Left cardiac atrium (tissue), 4 donors: ENCODE measurements around the gene TBX10. TPM values are rescaled to one million over a fixed set of nuclear protein-coding genes. Genes with fewer than 3 reads are reported as not detected.
"Not testable (repeated sequence)": the region's sequence is repeated elsewhere in the genome, so short reads cannot be mapped to it uniquely, and the experiment has no call there.

Experiments
- ATAC-seq, 2 donors: fragments of 200-7000 bp; cut with Tn5 transposase; one replicate each; pipeline ENCODE4 v1.9.1; 2020; ENCODE audit warnings: mild to moderate bottlenecking in 2 of 2, moderate library complexity in 2 of 2
- DNase-seq: peaks from one replicate; pipeline ENCODE4 v3.0.0-alpha.2; 2020
- intact Hi-C, 2 donors: fragments of 100-400 bp; cut with DNase I; formaldehyde crosslinking; loops; one replicate each; pipeline versions ENCODE4 v1.14.1 to v1.15.1; 2022 to 2023
- total RNA-seq, 2 donors: library from RNA; stranded (reverse); fragmentation: NEBNext Ultra II Directional; extraction: Animal tissue kit (Norgen Biotek cat#: 25700); gene quantifications; one replicate each; pipeline ENCODE4 v1.2.1, GENCODE V29; 2021
- donor health status: DM: no; HTN: yes; CAD: no.
- donor health status: DM: no; HTN: yes; CAD: no; lungs with severe emphysema.
- donor health status: DM: yes; HTN: yes; CAD: no.
- donor health status: Dilated cardiomyopathy.

The TBX10 gene
- total RNA-seq, 2 donors from 2014 or later = not detected

DNA sequence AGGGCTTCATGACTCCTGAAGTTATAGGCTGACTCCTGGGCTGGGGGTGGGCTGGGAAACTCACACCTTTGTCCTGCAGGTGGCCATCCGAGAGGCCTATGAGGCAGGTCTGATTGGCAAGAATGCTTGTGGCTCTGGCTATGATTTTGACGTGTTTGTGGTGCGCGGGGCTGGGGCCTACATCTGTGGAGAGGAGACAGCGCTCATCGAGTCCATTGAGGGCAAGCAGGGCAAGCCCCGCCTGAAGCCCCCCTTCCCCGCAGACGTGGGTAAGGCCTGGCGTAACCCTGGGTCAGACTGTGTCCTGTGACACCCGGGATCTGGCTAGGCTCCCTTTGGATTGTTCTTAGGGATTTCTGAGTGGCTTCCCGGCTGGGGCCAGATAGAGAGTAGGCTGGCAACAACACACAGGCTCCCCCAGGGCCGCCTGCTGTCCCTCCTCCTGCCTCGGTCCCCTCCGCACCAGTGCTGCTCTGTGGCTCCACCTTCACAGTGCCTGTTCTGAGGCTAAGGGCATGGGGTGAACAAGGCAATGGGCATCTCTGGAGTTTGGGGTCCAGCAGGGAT, 29.2 kb downstream of the TBX10 start:
- intact Hi-C loops = no loop called here

DNA sequence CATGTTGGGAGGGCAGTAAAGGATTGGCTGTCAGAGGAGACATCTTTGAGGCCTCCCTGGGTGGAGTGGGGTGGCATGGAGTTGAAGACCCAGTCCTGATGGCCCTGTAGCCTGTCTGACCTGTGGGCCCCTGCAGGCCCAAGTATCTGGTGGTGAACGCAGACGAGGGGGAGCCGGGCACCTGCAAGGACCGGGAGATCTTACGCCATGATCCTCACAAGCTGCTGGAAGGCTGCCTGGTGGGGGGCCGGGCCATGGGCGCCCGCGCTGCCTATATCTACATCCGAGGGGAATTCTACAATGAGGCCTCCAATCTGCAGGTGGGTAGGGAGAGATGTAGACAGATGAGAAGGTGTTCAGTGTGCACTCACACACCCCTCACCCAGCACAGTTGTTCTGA, 30.2 kb downstream of the TBX10 start:
- ATAC-seq (no peak), DNase-seq (no peak)
- intact Hi-C loops = no loop called here

More for the DNA sequence above, 29.2 kb downstream of the TBX10 start:
- ATAC-seq (no peak), DNase-seq (no peak)

DNA sequence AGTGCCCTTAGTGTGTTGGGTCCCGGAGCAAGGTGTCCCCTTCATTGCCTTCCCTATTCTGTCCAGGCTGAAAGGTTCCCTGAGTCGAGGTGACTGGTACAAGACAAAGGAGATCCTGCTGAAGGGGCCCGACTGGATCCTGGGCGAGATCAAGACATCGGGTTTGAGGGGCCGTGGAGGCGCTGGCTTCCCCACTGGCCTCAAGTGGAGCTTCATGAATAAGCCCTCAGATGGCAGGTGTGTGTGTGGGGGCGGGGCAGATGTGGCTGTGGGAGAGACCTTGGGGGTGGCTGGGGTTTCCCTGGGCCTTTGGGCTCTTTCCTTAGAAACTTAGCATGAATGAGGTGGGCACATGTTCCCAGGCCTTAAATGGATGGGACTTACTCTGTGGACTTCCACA, 31.1 kb downstream of the TBX10 start:
- ATAC-seq = no peak
- DNase-seq = no peak
- intact Hi-C loops = no loop called here

DNA sequence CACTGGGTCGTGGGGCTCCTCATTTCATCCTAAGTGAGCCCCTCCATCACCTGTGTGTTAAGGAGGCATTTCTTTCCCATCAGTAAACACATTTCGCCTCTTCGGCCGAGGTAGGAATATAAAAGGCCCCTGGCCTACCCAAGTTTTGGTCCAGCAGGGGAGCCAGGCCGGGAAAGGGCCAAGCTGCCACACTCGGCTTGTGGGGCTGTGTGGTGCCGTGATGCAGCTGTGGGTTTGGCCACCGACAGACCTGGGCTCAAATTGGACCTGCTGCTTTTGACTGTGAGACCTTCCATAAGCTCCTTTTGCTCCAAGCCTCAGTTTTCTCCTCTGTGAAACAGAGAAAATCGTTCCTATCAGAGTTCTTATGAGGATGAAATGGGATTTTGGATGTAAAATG, 32.1 kb downstream of the TBX10 start:
- ATAC-seq = no peak
- DNase-seq = no peak

DNA sequence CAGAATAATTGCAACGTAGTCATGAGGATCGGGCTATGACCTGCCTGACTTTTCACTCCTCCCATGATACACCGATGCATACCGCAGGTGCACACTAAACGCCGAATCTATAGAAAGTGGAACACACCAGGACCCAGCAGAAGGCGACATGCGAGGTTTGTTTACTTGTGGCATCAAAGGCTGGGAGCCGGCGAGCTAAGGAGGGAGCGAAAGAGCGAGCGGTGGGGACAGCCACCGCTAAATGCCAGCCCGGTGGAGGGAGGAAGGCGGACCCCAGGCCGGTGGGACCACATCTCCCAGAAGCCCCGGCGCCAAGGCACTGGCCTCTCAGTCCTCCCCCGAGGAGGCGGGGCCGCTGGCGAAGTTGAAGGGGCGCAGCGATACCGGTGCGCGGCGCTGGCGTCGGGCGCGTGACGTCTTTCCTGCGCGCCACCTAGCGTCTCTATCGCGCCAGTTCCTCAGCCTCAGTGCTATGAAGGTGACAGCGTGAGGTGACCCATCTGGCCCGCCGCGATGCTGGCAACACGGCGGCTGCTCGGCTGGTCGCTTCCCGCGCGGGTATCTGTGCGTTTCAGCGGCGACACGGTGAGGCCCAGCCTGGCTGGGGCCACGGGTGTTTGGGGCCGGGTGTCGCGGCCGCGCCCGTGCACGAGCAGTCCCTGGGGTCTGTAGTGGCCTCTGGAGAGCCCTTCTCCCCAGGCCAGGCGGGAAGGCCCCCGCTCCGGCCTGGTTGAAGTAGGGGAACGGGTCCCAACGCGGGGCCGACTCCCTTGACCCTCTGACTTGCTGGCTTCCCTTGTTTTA, 32.9 kb downstream of the TBX10 start, which contains the start of gene NDUFV1:
TSS of gene NDUFV1 (plus strand) at position 445 of the 804 bp plus-strand sequence. CDS start at position 514, 69 bp downstream.
- peak; percentile 98 for DNase-seq
- ATAC-seq = peak; percentile 99 to 100
- intact Hi-C loops = no loop called here

More for the DNA sequence above, 32.1 kb downstream of the TBX10 start:
- intact Hi-C loops = no loop called here

DNA sequence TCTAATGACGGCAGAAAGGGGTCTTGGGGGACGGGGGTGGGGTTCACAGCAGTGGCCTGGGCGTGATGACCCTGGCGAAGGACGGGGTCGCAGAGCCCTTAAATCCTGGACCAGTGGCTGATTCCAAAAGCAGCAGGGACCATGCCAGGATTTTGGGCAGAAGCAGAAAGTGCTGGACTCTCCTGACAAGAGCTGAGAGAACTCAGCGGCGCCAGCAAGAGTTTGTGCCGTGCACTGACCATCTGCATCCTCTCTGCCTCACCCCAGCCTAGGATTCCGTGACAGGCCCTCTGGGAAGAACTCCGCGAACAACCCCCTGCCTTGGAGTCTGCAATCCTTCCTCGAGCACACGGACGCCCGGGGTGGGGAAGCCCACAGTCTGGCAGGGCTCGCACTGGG, 33.5 kb downstream of the TBX10 start:
- DNase-seq (no peak), ATAC-seq (peak; percentile 33 to 58)
- intact Hi-C loops = no loop called here

DNA sequence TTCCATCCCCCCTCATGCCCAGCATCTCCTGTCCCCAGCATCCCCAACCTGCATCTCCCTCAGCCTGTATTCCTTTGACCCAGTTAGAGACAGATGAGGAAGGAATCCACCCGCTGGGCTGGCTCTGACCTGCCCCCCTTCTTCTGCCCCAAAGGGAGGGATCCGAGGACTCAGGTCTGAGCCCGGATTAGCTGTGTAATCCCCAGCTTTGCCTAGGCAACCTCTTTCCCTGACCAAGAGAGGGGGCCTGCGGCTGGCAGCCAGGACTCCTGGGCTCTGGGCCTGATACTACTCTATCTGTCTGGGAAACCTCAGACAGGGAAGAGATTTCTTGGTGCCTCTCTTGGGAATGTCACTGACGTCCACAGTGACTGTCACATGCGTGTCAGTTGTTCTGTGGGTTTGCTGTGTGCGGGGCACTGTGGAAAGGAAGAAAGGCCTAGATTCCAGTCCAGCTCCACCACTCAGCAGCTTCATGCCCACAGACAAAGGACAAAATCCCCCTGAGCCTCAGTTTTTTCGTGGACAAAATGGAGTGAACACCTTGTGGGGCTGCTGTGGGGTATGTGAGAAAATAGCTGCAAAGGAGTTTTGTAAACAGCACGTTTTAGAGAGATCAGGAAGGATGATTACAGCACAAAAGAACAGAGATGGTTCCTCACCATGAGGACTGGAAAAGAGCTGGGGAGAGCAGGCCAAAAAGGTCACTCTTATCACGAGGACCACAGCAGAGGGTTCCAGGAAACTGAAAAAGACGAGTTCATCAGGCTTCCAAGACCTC, 34.1 kb downstream of the TBX10 start:
- DNase-seq = no peak
- ATAC-seq = no peak
- intact Hi-C loops = no loop called here

DNA sequence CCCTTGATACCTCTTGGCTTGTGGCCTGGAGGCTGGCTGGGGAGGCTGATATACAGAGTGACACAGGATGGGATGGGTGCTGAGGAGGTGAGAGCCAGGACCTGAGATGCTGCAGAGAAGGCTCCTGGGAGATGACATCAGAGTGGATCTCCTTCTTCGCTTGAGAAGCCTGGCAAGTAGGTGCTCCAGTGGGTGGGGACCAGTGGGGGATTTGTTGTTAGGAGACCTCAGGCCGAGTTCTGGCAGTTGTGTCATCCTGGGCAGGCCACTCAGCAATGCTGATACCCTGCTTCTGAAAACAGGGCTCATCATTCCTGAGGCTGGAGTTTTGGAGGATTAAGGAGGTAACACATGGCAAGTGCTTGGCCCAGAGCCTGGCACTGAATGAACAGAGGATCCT, 34.7 kb downstream of the TBX10 start:
- ATAC-seq = no peak
- DNase-seq = no peak
- intact Hi-C loops = no loop called here

DNA sequence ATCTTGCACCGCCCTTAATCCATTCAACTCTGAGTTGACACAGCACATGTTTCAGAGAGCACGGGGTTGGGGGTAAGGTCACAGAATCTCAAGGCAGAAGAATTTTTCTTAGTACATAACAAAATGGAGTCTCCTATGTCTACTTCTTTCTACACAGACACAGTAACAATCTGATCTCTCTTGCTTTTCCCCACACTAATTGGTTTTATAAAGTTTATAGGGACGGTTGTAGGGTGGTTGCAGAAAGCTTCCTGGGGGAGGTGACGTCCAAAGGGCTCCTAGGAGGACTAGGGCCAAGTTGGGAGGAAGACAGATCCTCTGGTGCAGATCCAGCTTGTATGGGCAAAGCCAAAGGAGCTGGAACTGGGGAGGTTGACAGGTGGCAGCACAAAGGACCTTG, 35.4 kb downstream of the TBX10 start:
- DNase-seq, ATAC-seq, intact Hi-C loops: not testable (repeated sequence)

DNA sequence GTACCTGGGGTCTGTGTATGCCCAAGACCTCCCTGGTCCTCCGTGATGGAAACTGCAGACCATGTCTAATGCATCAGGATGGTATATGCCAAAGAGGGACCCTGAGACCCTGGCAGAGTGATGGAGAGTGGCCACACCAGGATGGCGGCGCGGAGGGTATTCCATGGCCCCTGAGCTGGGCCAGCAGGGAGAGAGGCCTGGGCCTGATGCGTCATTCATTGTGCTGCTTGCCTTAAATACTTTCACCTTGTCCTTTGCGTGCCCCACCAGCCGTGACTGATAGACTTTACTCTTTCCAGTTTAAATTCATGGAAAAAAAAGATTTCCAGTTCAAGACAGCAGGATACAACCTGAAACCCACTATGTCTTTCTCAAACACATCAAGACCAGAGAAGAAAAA, 38.5 kb downstream of the TBX10 start:
- ATAC-seq (no peak), DNase-seq (no peak)
- intact Hi-C loops = no loop called here

DNA sequence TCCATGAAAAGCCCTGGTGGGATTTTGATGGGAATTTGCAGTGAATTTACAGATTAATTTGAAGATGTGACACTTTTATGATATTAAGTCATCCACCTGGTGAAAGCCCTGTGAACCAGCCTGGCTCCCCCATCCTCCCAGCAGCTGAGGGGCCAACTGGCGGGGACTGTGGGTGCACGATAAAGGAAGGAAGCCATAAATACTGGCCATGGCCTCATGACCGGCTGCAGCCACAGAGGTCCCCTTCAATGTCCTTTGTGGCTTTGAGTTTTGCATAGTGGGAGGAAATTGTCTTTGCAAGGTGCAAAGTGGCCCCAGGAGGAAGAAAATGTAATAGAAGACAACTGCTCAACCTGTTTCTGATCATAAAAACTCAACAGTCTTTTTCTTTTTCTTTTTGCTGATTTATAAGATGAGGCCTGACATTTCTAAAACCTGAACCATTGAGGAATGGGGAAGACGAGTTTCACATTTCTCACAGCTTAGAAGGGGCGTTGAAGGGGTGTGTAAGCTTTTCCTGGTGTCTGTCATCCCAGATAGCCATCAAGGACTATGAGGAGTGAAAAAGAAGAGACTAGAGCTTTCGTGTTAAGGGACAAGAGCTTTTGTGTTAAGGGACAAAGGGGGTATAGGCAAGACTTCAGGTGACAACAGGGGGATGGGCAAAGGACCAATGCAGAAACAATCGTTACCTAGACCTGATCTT, 39.1 kb downstream of the TBX10 start:
- ATAC-seq (no peak), DNase-seq (no peak)
- intact Hi-C loops = no loop called here

DNA sequence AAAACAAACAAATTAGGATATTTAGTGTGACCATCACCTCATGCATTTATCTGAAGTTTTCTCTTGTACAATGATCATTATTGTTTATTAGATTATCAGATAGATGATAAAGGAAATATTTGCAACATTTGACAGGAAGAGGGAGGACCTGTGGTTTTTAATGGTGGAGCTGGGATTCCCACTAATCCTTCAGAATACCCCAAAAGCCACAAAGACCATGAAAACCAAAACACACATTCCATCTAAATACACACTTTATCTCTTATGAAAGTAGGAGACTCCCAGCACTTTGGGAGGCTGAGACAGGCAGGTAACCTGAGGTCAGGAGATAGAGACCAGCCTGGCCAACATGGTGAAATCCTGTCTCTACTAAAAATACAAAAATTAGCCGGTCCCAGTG, 40.4 kb downstream of the TBX10 start:
- DNase-seq (no peak), ATAC-seq (no peak)
- intact Hi-C loops = no loop called here

DNA sequence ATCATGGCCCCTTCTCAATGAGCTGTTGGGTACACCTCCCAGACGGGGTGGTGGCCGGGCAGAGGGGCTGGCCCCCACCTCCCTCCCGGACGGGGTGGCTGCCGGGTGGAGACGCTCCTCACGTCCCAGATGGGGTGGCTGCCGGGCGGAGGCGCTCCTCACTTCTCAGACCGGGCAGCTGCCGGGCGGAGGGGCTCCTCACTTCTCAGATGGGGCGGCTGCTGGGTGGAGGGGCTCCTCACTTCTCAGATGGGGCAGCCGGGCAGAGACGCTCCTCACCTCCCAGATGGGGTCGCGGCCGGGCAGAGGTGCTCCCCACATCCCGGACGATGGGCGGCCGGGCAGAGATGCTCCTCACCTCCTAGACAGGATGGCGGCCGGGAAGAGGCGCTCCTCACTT, 41.6 kb downstream of the TBX10 start:
- not testable (repeated sequence) for DNase-seq, ATAC-seq

DNA sequence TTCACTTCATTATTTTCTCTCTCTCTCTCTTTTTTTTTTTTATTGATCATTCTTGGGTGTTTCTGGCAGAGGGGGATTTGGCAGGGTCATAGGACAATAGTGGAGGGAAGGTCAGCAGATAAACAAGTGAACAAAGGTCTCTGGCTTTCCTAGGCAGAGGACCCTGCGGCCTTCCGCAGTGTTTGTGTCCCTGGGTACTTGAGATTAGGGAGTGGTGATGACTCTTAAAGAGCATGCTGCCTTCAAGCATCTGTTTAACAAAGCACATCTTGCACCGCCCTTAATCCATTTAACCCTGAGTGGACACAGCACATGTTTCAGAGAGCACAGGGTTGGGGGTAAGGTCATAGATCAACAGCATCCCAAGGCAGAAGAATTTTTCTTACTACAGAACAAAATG, 42.1 kb downstream of the TBX10 start:
- intact Hi-C loops, DNase-seq, ATAC-seq: not testable (repeated sequence)

More for the DNA sequence above, 41.6 kb downstream of the TBX10 start:
- intact Hi-C loops = not testable (repeated sequence)

DNA sequence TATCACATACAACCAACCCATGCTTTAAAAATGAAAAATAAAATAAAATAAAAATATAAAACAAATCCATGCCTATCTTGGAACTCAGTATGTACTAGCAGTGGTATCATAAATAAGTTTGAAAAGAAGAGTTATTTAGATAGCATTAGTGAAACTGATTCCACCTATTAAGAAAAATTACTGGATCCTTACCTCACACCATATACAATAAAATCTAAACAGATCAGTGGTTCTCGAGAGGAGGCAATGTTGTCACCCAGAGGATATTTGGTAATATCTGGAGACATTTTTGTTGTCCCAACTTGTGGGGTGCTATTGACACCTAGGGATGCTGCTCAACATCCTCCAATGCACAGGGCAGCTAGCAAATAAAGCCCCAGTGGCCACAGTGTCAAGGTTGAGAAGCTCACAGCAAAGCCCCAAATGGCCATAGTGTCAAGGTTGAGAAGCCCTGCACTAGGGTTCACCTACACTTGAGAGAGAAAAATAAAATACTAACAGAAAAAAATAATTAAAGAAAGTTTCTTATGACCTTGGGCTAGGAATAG, 42.7 kb downstream of the TBX10 start:
- DNase-seq (no peak), ATAC-seq (no peak)
- intact Hi-C loops = no loop called here

DNA sequence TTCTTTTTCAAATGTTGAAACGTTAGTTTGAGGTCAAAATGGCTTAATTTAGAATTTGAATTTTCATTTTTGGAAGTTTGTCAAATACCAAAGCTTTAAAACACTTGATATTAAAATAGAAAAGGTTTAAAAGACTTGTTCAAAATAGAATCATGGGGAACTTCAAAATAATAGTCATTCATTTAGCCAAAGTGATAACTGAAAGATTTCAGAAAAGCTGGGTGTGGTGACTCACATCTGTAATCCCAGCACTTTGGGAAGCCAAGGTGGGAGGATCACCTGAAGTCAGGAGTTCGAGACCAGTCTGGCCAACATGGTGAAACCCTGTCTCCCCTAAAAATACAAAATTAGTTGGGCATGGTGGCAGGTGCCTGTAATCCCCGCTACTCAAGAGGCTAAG, 45.1 kb downstream of the TBX10 start:
- ATAC-seq = no peak
- intact Hi-C loops = no loop called here
- no peak for DNase-seq

DNA sequence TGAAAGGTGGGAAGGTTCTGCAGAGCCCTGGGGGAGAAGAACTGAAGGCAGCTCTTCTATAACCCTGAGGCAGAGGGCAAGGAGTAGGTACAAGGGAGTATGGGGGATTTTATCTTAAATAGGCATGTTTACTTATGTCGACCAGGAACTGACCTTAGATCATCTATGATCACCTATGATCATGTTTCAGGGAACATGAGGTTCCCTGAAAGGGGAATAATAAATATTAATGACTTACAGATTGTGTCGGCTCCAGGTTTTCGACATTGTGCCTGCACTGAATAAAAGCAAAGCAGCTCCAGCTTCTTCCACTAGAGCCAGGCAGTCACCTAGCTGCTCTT, 46.0 kb downstream of the TBX10 start:
- no peak for ATAC-seq
- intact Hi-C loops = no loop called here
- no peak for DNase-seq

DNA sequence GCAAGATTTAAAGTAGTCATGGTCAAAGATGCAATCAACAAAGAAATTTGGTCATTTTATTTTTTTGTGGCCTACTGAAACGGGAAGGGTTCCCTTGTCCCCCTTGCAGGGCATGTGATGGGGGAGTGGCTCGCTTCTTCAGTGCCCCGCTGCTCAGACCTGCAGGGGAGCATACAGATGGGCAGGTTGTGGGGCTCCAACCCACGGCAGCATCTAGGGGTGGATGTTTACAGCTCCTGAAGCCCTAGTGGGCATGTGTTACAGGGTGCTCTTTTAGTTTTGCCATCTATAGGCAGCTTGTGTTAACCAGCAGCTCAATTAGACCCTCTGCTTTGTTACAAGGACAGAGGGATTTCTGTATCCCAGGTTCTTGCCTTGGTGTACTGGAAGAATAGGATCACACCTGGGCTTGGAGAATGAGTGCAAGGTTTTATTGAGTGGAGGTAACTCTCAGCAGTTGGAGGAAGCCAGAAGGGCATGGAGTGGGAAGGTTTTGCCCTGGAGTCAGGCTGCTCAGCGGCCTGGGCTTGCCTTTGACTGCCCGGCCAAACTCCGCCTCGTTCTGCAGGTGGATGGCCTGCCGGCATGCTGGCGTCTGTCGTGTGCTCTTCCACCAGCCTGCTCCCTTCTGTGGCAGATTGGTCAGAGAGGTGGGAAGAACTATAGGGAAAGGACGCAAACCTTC, 46.5 kb downstream of the TBX10 start:
- DNase-seq = no peak
- intact Hi-C loops = no loop called here
- no peak for ATAC-seq
